ENCODE data around the gene PDGFRA. TPM values are rescaled to one million over a fixed set of nuclear protein-coding genes. Genes with fewer than 3 reads are reported as not detected.

PDGFRA gene
- polyA plus RNA-seq (2014; cell fraction: cytosol; rRNA removed), result 9.1 and 11.6 TPM in 2 replicates
- polyA plus RNA-seq (2014; cell fraction: nucleus; rRNA removed), result 13.5 and 17.6 TPM in 2 replicates

DNA sequence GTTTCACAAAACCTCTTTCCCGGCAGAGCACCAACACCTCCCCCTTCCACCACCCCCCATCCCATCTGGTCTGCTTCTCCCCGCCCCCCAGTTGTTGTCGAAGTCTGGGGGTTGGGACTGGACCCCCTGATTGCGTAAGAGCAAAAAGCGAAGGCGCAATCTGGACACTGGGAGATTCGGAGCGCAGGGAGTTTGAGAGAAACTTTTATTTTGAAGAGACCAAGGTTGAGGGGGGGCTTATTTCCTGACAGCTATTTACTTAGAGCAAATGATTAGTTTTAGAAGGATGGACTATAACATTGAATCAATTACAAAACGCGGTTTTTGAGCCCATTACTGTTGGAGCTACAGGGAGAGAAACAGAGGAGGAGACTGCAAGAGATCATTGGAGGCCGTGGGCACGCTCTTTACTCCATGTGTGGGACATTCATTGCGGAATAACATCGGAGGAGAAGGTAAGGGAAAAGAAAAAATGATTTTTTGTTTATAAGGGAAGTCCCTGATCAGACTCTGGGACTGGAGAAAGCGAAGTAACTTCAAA is at the start of gene PDGFRA:
PDGFRA (plus strand) TSS at position 333 of the 541 bp plus-strand sequence. CDS start 29,476 bp downstream, outside the sequence.
- DNase-seq (ENCODE audit: low spot score), result peak; percentile 88

DNA sequence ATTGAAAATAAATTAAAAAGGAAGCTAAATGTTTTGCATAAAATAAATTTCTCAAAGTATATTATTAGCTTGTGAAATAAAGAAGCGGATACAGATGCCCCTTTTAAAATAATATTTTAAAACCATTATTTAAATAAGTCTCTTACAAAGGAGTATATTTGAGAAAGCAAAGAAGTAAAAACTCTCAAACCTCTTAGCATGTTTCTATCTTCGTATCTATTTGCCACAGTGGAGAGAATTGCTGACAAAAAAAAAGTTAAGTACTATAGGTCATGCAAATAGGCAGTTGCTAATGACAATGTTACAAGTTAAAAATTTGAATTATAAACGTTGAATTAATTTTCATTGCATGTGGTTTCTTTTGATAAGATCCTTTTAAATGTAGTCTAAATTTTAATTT is 44.5 kb upstream of the PDGFRA start:
- no peak for DNase-seq (ENCODE audit: low spot score)

DNA sequence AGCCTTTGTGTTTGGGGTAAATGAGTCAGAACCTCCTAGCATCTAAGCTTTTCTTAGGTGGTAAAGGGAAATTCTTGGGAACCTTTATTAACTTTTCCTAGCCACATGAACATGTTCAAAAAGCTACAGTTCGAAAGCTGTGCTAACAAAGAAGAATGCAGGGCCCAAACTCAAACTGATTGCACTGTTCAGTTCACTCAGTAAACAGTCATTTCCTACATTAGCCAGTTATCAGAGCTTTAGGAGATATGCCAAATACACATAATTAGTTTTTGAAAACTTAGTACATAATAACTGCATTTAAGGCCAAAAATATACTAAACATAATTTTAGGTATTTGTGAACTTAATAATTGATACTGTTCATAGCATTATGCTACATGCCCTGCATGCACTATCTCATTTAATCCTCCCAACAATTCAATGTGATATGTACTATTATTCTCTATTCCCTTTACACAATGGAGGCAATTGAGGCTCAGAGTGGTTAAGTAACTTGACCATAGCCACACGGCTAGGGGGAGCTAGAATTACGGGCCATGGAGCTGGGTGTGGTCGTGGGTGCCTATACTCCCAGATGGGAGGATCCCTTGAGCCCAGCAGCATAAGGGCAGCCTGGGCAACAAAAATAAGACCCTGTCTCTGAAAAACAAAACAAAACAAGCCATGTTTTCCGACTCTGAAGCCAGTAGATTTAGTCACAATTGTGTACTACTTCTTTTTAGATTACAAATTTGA is 43.9 kb upstream of the PDGFRA start:
- DNase-seq (ENCODE audit: low spot score), result no peak

DNA sequence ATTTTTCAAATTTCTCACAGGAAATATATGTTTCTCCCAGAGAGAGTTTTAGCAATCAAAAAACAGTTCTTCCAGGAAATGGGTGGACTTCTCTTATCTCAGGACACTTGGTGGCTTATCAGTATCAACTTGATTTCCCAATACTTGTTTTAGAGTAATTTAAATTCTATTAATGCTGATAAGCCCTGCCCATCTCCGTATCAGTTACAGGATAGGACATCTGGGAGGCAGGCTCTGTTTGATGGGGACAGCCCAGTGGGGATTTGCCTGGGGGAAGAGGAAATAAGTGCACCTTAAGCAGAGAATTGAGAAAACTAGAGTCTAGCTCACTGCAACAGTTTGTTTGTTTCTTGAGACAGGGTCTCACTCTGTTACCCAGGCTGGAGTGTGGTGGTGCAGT is 43.2 kb upstream of the PDGFRA start:
- DNase-seq (ENCODE audit: low spot score), result no peak

DNA sequence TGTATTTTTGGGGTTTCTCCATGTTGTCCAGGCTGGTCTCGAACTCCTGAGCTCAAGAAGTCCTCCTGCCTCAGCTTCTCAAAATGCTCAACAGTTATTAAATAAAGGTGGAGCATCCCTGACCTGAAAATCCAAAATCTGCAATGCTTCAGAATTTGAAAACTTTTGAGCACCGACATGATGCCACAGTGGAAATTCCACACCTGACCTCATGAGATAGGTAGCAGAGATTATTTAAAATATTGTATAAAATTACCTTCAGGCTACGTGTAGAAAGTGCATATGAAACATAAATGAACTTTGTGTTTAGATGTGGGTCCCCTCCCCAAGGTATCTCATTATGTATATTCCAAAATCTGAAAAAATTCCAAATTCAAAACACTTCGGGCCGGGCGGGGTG is 42.7 kb upstream of the PDGFRA start:
- no peak for DNase-seq (ENCODE audit: low spot score)

DNA sequence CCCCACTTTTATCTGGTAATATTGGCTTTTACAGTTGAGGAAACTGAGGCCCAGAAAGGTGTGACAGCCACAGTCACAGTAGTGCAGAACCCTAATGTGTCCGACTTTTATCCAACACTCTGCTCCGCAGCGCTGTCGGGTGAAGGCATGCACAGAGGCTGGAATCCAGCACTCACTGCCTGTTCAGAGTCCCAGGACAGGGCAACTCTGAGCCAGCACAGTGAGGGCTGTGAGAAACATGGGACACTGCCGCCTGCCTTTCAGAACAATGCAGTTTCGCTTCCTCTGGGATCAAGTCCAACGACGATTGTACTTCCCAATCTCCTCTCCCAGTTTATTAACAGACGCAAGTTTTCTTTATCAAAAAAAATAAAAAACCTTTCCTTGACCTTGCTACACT is 41.9 kb upstream of the PDGFRA start:
- no peak for DNase-seq (ENCODE audit: low spot score)

DNA sequence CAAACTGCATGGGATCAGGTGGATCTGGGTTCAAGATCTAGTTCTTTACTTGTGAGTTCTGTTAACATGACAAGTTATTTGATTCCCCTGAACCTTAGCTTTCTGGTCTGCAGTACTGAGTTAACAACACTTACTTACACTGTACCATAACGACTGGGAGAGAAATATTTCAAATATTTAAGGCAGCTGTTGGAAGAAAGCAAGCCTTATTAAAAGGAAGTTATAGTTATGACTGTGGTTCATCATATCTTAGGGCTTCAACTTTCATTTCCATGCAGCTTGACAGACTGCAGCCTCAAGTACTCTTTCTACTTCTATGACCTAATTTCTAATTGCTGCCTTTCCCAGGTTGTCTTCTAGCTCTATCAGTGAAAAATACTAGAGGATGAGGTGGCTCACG is 40.0 kb upstream of the PDGFRA start:
- DNase-seq (ENCODE audit: low spot score), result no peak

DNA sequence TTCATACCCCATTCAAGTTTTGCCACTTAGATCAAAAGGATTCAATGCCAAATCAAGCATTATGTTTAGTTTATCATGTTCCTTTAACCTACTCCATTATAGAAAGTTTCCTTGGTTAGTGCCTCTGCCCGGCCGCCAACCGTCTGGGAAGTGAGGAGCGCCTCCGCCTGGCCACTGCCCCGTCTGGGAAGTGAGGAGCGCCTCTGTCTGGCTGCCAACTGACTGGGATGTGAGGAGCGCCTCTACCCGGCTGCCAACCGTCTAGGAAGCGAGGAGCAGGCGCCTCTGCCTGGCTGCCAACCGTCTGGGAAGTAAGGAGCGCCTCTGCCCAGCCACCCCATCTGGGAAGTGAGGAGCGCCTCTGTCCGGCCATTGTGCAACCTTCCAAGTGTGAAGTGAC is 36.3 kb upstream of the PDGFRA start:
- DNase-seq (ENCODE audit: low spot score), result no peak

DNA sequence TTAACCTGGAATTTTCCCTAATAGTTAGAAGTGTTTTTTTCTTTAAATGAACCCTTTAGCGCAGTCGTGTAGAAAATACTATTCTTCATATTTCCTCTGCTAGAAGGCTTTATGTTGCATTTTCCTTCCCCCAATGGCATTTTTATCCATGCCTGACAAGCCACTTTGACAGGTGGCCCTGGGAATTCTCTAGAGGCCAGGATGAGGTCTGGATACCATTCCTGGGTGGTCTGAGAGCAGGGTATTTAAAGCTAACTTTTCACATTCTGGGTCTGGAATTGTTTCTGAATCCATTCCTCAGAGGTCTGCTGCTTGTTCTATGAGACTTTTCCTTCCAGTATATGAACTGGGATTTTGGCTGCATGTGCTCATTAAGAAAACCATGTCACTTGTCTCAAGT is 31.2 kb upstream of the PDGFRA start:
- DNase-seq (ENCODE audit: low spot score), result peak; percentile 59

DNA sequence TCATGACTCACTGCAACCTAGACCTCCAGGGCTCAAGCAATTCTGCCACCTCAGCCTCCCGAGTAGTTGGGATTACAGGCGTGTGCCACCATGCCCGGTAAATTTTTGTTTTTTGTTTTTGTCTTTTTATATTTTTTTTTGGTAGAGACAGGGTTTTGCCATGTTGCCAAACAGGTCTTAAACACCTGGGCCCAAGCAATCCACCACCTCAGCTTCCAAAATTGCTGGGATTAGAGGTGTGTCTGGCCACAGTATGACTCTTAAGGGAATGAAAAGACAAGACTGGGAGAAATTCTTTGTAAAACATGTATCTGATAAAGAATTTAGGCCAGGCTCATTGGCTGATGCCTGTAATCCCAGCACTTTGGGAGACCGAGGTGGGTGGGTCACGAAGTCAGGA is 29.2 kb upstream of the PDGFRA start:
- DNase-seq (ENCODE audit: low spot score), result no peak

DNA sequence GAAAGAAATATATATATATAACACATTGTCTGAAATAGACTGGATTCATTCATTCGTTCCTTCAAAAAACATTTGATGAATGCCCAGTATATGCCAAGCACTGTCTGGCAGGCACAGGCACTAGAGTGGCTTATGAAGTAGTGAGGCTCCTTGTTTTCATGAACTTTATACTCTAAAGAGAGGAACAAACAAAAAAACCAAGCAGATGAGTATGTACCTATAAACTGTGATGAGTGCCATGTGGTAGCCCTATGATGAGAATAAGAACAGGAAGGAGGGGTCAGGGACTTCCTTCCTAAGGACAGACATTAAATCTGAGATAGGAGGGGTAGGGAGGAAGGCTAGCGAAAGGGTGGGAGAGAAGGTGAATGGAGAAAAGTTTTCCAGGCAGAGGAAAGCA is 19.5 kb upstream of the PDGFRA start:
- no peak for DNase-seq (ENCODE audit: low spot score)

DNA sequence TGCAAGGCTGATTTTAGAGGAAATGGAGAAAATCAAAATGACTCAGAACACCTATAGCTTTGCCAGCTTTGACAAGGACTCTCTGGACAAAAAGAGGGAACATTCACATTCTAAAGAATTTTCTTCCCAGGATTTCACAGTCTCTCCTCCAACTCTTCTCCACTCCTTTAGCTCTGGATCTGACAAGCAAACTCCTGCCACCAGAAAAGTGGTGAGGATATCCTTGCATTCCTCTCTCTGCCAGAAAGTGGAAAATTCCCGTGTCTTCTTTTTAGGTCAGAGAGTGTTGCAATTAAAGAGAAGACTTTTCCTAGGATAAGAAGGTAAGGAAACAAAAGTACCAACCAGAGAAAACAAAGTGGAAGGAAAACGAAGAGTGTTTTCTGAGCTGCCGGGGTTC is 16.1 kb upstream of the PDGFRA start:
- DNase-seq (ENCODE audit: low spot score), result no peak

DNA sequence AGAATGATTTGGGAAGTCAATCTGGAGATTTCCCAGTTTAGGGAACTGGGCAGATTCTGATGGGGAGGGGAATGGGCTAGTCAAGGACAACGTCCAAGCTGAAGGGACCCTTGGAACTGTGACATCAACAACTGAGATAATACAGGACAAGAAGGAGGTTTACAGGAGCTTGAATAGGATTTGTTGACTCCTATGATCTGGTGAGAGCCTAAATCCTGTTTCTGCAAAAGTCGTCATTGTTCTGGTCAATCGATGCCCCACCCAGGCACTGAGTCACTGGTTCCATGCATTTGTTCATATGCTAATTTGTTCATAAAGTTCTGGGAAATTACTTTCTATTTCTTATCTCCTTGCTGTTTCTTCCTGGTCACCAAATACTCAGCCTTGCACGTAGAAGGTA is 15.3 kb upstream of the PDGFRA start:
- no peak for DNase-seq (ENCODE audit: low spot score)

DNA sequence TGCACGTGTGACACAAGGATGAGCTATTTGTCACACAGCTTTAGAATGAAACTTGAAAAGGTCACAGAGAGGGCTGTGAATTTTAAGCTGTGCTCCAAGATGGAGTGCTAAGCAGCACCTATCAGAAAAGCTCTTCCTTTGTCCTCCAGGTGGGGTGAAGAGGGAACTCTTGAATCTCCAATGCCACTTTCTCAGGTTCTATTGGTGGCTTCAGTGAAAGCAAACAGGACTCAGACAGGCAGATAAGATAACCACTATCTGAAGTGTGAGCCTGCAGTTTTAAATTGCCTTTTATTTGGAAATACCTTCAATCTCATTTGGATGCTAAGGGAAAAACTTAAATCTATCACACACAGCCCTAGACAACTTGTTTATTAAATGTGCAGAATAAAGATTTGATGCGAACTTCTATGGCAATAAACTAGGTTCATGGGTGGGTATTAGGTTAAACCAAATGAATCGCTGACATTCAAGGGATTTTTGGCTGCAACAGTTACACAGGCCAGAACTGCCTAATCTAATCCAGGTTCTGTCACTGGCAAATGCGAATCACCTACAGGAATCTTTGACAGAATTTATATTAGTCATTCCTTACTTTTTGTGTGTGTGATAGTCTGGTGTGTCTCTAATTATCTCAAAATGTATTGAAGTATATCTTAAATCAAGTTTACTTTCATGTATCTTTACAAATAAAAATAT is 13.6 kb upstream of the PDGFRA start:
- peak; percentile 46 for DNase-seq (ENCODE audit: low spot score)

DNA sequence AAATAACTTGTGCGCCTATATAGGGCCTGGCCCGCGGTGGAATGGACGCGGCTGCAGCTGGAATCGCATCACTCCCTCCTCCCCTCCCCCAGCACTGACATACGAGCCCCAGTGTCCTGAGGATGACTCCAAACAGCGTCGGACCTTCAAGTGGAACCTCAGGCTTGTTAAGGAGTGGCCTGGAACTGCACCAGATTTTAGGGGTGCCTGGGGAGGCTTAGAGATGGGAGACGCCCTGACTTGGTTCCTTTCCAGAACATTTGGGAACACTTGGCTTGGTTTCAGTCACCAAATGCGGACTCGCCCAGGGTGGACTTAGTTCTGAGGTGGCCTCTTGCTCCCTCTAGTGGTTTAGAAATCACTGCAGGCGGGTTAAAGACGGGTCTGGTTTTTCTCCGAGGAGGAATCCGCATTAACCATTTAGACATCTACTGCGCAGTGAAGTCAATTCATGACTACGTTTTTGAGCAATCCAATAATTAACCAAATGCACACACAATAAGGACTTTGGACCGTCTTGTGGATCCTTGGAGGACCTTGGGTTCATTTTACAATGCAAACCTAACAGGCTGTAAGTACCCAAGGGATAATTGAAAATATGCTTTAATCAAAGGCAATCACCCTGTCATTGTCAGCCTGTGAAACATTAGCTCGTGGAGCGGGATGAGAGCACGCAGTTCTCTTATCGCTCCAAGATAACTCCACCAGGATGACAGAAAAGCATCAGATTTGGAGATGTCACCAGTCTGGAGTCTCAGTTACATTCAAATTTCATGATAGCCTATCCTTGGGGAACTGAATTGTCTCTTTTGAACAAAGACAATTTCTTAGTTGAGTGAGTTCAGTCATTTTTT is 11.2 kb upstream of the PDGFRA start:
- DNase-seq (ENCODE audit: low spot score), result peak; percentile 88

DNA sequence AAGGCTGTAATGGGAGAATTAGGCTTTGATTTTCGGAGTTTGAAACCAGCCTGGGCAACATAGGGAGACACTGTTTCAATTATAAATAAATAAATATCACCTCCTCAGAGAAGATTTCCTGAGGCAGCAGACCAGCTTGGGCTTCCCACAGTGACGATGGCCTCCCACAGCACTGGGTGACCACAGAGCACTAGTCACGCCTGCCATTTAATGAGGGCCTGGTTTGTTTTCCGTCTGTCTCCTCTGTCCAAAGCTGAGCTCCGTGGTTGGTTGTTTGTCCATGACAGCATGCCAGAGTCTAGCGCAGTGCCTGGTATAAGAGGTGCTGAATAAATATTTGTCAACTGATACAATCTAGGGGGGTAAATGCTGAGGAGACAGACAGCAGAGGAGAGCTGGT is 10.4 kb upstream of the PDGFRA start:
- DNase-seq (ENCODE audit: low spot score), result no peak

DNA sequence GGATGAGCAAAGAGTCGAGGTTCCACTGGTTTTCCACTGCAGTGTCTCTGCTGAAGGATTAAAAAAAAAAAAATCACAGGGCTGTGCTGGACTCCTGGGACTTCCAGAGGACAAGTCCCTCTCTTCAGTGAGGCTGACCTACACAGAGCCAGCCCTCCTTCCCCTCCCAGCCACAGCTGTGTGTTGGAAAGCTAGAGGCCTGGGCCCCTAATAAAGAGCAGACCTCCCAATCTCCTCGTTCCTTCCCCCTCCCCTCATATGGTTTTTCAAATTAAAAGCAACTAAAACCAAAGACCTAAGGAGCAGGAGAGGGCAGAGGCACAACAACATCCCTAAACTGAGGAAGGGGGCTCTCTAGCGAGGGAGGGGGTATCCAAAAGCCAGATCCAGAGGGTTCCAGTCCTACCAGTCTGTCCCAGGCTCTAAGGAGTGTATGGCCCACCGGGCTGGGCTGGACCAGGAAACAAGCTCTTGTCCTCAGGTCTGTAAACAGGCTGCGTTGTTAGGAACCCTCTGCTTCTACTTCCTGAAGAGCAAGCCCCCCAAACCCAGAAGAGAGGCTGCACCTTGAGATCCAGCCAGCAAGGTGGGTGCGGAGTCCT is 4.0 kb upstream of the PDGFRA start:
- peak; percentile 52 for DNase-seq (ENCODE audit: low spot score)

DNA sequence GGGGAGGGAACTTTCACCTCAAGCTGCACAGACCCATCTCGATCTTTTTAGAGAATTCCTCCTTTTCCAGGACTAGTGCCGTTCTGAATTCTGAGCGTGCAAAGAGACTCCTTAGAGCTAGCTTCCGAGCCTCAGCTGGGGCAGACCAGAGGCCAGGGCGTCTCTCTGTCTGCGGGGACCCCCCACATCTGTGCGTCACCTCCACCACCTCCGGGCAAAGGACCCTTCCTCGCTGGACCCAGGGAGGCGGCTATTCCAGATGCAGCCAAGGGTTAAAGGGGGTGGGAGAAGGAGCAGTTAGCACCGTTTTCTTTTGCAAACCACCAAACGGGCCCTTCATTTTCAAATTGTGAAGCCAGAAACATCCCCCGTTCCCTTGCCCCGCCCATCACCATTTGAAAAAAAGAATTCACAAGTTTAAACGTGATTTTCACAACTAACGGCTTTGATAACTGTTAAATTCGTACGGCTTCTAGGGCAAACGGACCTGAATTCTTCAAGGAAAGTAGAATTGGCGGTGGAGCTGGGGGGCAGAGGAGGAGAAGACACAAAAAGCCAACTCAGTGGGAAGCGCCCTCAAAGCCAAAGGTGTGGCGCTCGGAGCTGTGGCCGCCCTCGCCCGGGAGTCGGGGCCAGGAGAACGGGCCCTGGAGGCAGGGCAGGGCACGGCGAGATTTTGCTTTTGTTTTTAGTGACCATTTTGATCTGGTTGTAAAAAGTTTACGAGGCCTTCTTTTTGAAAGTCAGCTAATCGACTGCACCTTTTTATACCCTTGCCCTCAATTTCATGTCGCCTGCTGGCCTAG is 3.3 kb upstream of the PDGFRA start:
- no peak for DNase-seq (ENCODE audit: low spot score)

DNA sequence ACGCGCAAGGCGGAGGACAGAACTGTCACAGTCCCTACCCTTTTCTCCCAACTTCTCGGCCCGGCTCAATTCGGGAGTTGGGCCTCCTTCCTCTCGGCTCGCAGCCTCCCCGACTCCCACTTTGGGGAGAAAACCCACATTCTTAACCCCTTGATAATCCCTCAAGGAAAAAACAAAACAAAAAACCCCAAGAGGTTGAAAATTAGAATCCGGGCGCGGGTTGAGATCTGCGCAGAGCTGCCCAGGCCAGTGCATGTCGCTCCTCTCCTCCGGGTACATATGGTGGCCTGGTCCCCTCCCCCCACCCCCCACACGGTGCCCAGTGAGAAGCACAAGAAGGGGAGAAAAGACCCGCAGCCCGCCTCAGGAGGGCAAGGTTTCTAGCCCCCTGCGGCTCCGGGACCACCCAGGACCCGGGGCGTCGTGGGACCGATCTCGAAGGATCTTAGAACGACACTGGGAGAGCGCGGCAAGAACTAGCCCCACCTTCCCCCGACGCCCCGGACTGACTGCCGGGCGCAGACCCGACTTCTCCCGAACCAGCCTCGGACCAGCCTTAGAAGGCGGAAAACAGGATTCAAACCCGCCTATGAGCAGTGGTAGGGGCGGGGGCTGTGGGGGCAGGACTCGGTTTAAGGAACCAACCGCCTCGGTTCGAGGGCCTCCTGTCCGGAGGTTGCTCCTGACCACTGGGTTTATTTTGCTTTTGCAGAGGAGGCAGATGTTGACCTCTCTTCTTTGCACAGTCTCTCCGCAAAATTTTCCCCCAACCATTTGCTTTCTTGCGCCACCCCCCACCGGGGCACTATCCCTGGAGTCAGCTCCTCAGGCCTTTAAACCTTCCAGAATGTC is 2.5 kb upstream of the PDGFRA start:
- DNase-seq (ENCODE audit: low spot score), result no peak
